HepG2 (cell line): Measurements from ENCODE around the gene CTXN1. TPM values are rescaled to one million over a fixed set of nuclear protein-coding genes. Genes with fewer than 3 reads are reported as not detected.

Experiments used
- ATAC-seq: fragments of 200-7000 bp; cut with Tn5 transposase; 3 replicates; pipeline ENCODE4 v1.9.1; 2020; ENCODE audit warnings: mild to moderate bottlenecking, moderate library complexity
- BruUV-seq: library from RNA; stranded (reverse); fragments of 400-500 nt; replicated peaks from 2 replicates; lab custom pipeline; 2021; lab: Mats Ljungman, UMichigan
- CTCF ChIA-PET: fragments of 300-600 bp; formaldehyde crosslinking; extraction: SDS; loops from one replicate; lab custom pipeline; 2021; ENCODE audit warnings: low total read pairs, inconsistent platforms, low intra/inter-chr PET ratio; lab: Yijun Ruan, JAX
- POLR2A ChIA-PET: fragments of 350-600 bp; sonication (Branson Sonifier 250); formaldehyde crosslinking; loops from one replicate; lab custom pipeline; 2020; ENCODE audit warnings: antibody characterized with exemption, inconsistent platforms; lab: Yijun Ruan, JAX
- DNase-seq: peaks from one replicate; pipeline ENCODE4 v3.0.0-alpha.2; 2015; ENCODE audit warnings: low spot score
- FAIRE-seq: peaks from 3 replicates; lab custom pipeline; 2011; peaks lifted over from hg19 to GRCh38; lab: Jason Lieb, UNC
- H2AFZ ChIP-seq: one replicate; pipeline ENCODE4 v1.6.1; 2011; ENCODE audit warnings: low read length, inconsistent platforms
- H3K27ac ChIP-seq: fragments of 300-600 bp; 3 replicates; pipeline ENCODE4 v1.8.0; 2011; ENCODE audit warnings: mixed run types, mild to moderate bottlenecking, mixed read lengths, low read length, inconsistent platforms; ENCODE audit not compliant: insufficient read depth; ENCODE audit errors: extremely low read length
- H3K27me3 ChIP-seq, 2 experiments: fragments of 200-600 bp in 1 of 2; 2 replicates in 1 of 2; 3 replicates in 1 of 2; pipeline versions ENCODE4 v1.6.0 to v1.8.0; 2011; ENCODE audit warnings: low read length in 2 of 2, mild to moderate bottlenecking in 2 of 2, moderate library complexity in 2 of 2, inconsistent platforms in 1 of 2; ENCODE audit not compliant: insufficient read depth in 2 of 2, control insufficient read depth in 1 of 2
- H3K36me3 ChIP-seq, 2 experiments: fragments of 200-600 bp in 1 of 2; replicated peaks in 1 of 2; 2 replicates in 1 of 2; 3 replicates in 1 of 2; pipeline versions ENCODE4 v1.5.1 to v1.8.0; 2011; ENCODE audit warnings: low read length in 2 of 2, inconsistent platforms in 1 of 2; ENCODE audit not compliant: insufficient read depth in 2 of 2, control insufficient read depth in 1 of 2
- H3K4me1 ChIP-seq: 2 replicates; pipeline ENCODE4 v1.5.1; 2012; ENCODE audit warnings: low read length, inconsistent platforms; ENCODE audit not compliant: insufficient read depth
- H3K4me2 ChIP-seq: 2 replicates; pipeline ENCODE4 v1.6.0; 2011; ENCODE audit warnings: low read depth, low read length, inconsistent platforms
- H3K4me3 ChIP-seq, 3 experiments: fragments of 200-600 bp in 1 of 3; sonication (generic), shearing (Covaris generic) in 1 of 3; replicated peaks in 1 of 3; 2 replicates each; pipeline ENCODE4 v1.5.1; 2011 to 2016; ENCODE audit warnings: low read length in 3 of 3, inconsistent platforms in 2 of 3, low read depth in 2 of 3, mild to moderate bottlenecking in 2 of 3, control low read depth in 1 of 3, mixed read lengths in 1 of 3; ENCODE audit not compliant: insufficient read depth in 1 of 3
- H3K79me2 ChIP-seq: one replicate; pipeline ENCODE4 v1.6.1; 2011; ENCODE audit warnings: low read length, inconsistent platforms; ENCODE audit not compliant: insufficient read depth
- H3K9ac ChIP-seq: 2 replicates; pipeline ENCODE4 v1.6.0; 2011; ENCODE audit warnings: mild to moderate bottlenecking, low read depth, low read length, inconsistent platforms; ENCODE audit not compliant: insufficient read depth
- H3K9me3 ChIP-seq: 2 replicates; pipeline ENCODE4 v1.5.1; 2012; ENCODE audit warnings: mild to moderate bottlenecking, low read length
- H4K20me1 ChIP-seq: 2 replicates; pipeline ENCODE4 v1.6.0; 2011; ENCODE audit warnings: inconsistent platforms, mild to moderate bottlenecking, low read length, moderate library complexity; ENCODE audit not compliant: insufficient read depth
- JDP2 ChIP-seq: sonication (generic); formaldehyde crosslinking; IDR thresholded peaks from 2 replicates; pipeline ENCODE4 v1.8.1; 2022; ENCODE audit warnings: missing genetic modification reagents, borderline replicate concordance
- RBFOX2 ChIP-seq: fragments of 200-400 bp; formaldehyde crosslinking; IDR thresholded peaks from 2 replicates; pipeline ENCODE4 v1.6.1; 2017; ENCODE audit warnings: low read depth, mild to moderate bottlenecking, low read length
- ZBTB44 ChIP-seq: sonication (generic); formaldehyde crosslinking; IDR thresholded peaks from 2 replicates; pipeline ENCODE4 v1.4.0; 2020; ENCODE audit warnings: missing genetic modification reagents
- ZEB1 ChIP-seq: IDR thresholded peaks from 2 replicates; pipeline ENCODE4 v1.6.1; 2012; ENCODE audit warnings: mild to moderate bottlenecking, low read depth, inconsistent platforms; ENCODE audit not compliant: insufficient replicate concordance
- ZSCAN29 ChIP-seq: sonication (generic); formaldehyde crosslinking; conservative IDR thresholded peaks from 2 replicates; pipeline ENCODE4 v1.4.0; 2020; ENCODE audit warnings: mild to moderate bottlenecking, missing genetic modification reagents
- WGBS: methylation state at CpG from one replicate; pipeline ENCODE4 v1.1.6; 2017; ENCODE audit warnings: low lambda C conversion rate; 5-methylcytosine and 5-hydroxymethylcytosine counted together
- in situ Hi-C: cut with HindIII; loops from 2 replicates; pipeline ENCODE4 v1.10.0; 2017; ENCODE audit warnings: low pct_unique_long_range_greater_than_20kb; ENCODE audit not compliant: extremely low pct_ligation_motif_present
- intact Hi-C: fragments of 100-400 bp; cut with micrococcal nuclease; formaldehyde crosslinking; loops from one replicate; pipeline ENCODE4 v1.10.0; 2022; ENCODE audit not compliant: unreplicated experiment
- polyA plus RNA-seq, 8 experiments: library from polyadenylated mRNA; depleted of rRNA in 3 of 8; stranded (reverse) in 7 of 8; unstranded in 1 of 8; fragments of >200 nt; fragmentation: Illumina TruSeq in 4 of 8; extraction: Trizol in 4 of 8; gene quantifications; 2 replicates each; pipeline versions ENCODE4 v1.2.1 to v1.2.3, GENCODE V29; 2011 to 2016; ENCODE audit warnings: low read depth in 4 of 8, missing spikeins in 1 of 8, mixed read lengths in 1 of 8; ENCODE audit not compliant: insufficient read depth in 1 of 8
- total RNA-seq, 5 experiments: library from RNA; depleted of rRNA; stranded (reverse); fragments of >200 nt; fragmentation: Illumina TruSeq; extraction: Trizol; gene quantifications; 2 replicates each; pipeline ENCODE4 v1.2.3, GENCODE V29; 2016; ENCODE audit warnings: low read depth in 1 of 5

Gene CTXN1
- total and polyA plus RNA-seq, 2 of the 13 experiments (the other 11 are each of a cell fraction or from before 2014, with no cell fraction given): 0.11 TPM; not detected in 1

- no peaks in the 10 kb centered on the region for H3K9me3 ChIP-seq
- DNase-seq: no peak
- H3K27me3 ChIP-seq: no peaks in the 10 kb centered on the region
- peaks cover 37 to 80% of the 10 kb centered on the region in 2 experiments; a peak in 4 of 5 replicates for H3K36me3 ChIP-seq
- no peak overlapping the region for H3K27ac ChIP-seq
- intact Hi-C loops (no loop called here), in situ Hi-C loops (no loop called here)
- 0 out of 2 replicates have a peak, but pooled peaks cover 2% of the 10 kb centered on the region for H4K20me1 ChIP-seq
- BruUV-seq: no TSS peak
- no peak overlapping the region for H2AFZ ChIP-seq
- ChIA-PET POLR2A (interaction anchor here (1.8 kb wide), 1 partner anchor 9 kb away, joined by 12 read pairs; the partner anchor contains the start of gene TIMM44), CTCF (no interaction called here)
- no peak overlapping the region for H3K4me3 ChIP-seq
- H3K4me1 ChIP-seq: no peaks in the 10 kb centered on the region
- ATAC-seq: no peak
- no peak overlapping the region for H3K4me2 ChIP-seq
- TF ChIP-seq ZBTB44 (CRISPR knock-in tag) (no peak), ZSCAN29 (CRISPR knock-in tag) (no peak), ZEB1 (no peak)
- no peak for FAIRE-seq
- no peak overlapping the region for H3K9ac ChIP-seq
- H3K79me2 ChIP-seq: no peaks in the 10 kb centered on the region
- 96% methylated on average over 21 of the region's 21 CpGs for WGBS
These were observed 8.8 kb upstream of the CTXN1 start for GRCh38 chr19:7934766-7935165.

- Histone ChIP-seq H4K20me1 (0 out of 2 replicates have a peak, but pooled peaks cover 1% of the 10 kb centered on the region), H3K9me3 (no peaks in the 10 kb centered on the region), H3K36me3 (peaks cover 38 to 77% of the 10 kb centered on the region in 2 experiments; a peak in 4 of 5 replicates), H3K79me2 (no peaks in the 10 kb centered on the region), H3K4me2 (no peak overlapping the region), H3K9ac (no peak overlapping the region), H3K27me3 (no peaks in the 10 kb centered on the region), H3K4me3 (no peak overlapping the region), H2AFZ (no peak overlapping the region), H3K4me1 (no peaks in the 10 kb centered on the region), H3K27ac (no peak overlapping the region)
- POLR2A ChIA-PET: interaction anchor here (1.8 kb wide), 1 partner anchor 10 kb away, joined by 12 read pairs; the partner anchor contains the start of gene TIMM44
- no TSS peak for BruUV-seq
- no peak for DNase-seq
- in situ Hi-C loops (no loop called here), intact Hi-C loops (no loop called here)
- ATAC-seq: no peak
- no peak for TF ChIP-seq JDP2 (CRISPR knock-in tag)
- TF ChIP-seq RBFOX2: peak; percentile 70
- no peak for FAIRE-seq
- 96% methylated on average over 39 of the region's 55 CpGs for WGBS
- CTCF ChIA-PET: no interaction called here
These were observed 8.1 kb upstream of the CTXN1 start for GRCh38 chr19:7933828-7934725.
